Loucy (cell line): ENCODE results near the gene ZNF263.

Experiments used
- H2AFZ ChIP-seq: fragments of 200-600 bp; sonication (generic); 2 replicates; pipeline ENCODE4 v1.6.0; 2016; ENCODE audit warnings: antibody characterized with exemption, mild to moderate bottlenecking, low read length, moderate library complexity
- H3F3A ChIP-seq: fragments of 200-600 bp; 2 replicates; pipeline ENCODE4 v1.6.0; 2016; ENCODE audit warnings: antibody characterized with exemption, low read depth, mild to moderate bottlenecking
- H3K27me3 ChIP-seq: fragments of 200-600 bp; sonication (generic); 2 replicates; pipeline ENCODE4 v1.6.1; 2014; ENCODE audit warnings: low read length, mild to moderate bottlenecking; ENCODE audit not compliant: insufficient read depth, poor library complexity, severe bottlenecking
- H3K36me3 ChIP-seq: fragments of 200-600 bp; sonication (generic); 2 replicates; pipeline ENCODE4 v1.6.1; 2016; ENCODE audit warnings: low read length; ENCODE audit not compliant: insufficient read depth
- H3K4me1 ChIP-seq: fragments of 200-600 bp; sonication (generic); 2 replicates; pipeline ENCODE4 v1.5.1; 2014; ENCODE audit warnings: low read length, mild to moderate bottlenecking; ENCODE audit not compliant: insufficient read depth, poor library complexity, severe bottlenecking
- H3K4me2 ChIP-seq: fragments of 200-600 bp; sonication (generic); 2 replicates; pipeline ENCODE4 v1.6.0; 2014; ENCODE audit warnings: antibody characterized with exemption, low read length, low read depth, mild to moderate bottlenecking; ENCODE audit not compliant: poor library complexity, severe bottlenecking
- H3K4me3 ChIP-seq: fragments of 200-600 bp; sonication (generic); 2 replicates; pipeline ENCODE4 v1.5.1; 2014; ENCODE audit warnings: low read length, mild to moderate bottlenecking, mixed read lengths; ENCODE audit not compliant: poor library complexity, severe bottlenecking
- H3K79me2 ChIP-seq: fragments of 200-600 bp; sonication (generic); 2 replicates; pipeline ENCODE4 v1.6.1; 2014; ENCODE audit warnings: low read length; ENCODE audit not compliant: insufficient read depth
- H3K9ac ChIP-seq: fragments of 200-600 bp; sonication (generic); 2 replicates; pipeline ENCODE4 v1.6.0; 2014; ENCODE audit warnings: mild to moderate bottlenecking, low read depth, low read length, moderate library complexity; ENCODE audit not compliant: poor library complexity, severe bottlenecking
- H3K9me2 ChIP-seq: fragments of 200-600 bp; sonication (generic); replicated peaks from 2 replicates; pipeline ENCODE4 v1.6.1; 2016; ENCODE audit warnings: low read depth, low read length, mixed read lengths
- H3K9me3 ChIP-seq: fragments of 200-600 bp; sonication (generic); 2 replicates; pipeline ENCODE4 v1.6.1; 2014; ENCODE audit warnings: mild to moderate bottlenecking, antibody characterized with exemption, low read length, low read depth; ENCODE audit not compliant: insufficient read depth
- H4K20me1 ChIP-seq: fragments of 200-600 bp; sonication (generic); 2 replicates; pipeline ENCODE4 v1.6.0; 2014; ENCODE audit warnings: antibody characterized with exemption, low read length, mild to moderate bottlenecking; ENCODE audit not compliant: insufficient read depth, poor library complexity, severe bottlenecking
- CTCF ChIP-seq: fragments of 200-600 bp; sonication (generic); conservative IDR thresholded peaks from 2 replicates; pipeline ENCODE4 v1.5.1; 2014; ENCODE audit warnings: mild to moderate bottlenecking, antibody characterized with exemption, low read length
- EZH2phosphoT487 ChIP-seq: fragments of 200-600 bp; IDR thresholded peaks from 2 replicates; pipeline ENCODE4 v1.6.1; 2018; ENCODE audit warnings: antibody characterized with exemption, mild to moderate bottlenecking, moderate library complexity, borderline replicate concordance

The ZNF263 gene

GRCh38 chr16:3252967-3253366 lies 30.3 kb upstream of the ZNF263 start:
- no peak for TF ChIP-seq CTCF
- TF ChIP-seq EZH2phosphoT487, result no peak
- Histone ChIP-seq H3K4me1 (no peaks in the 10 kb centered on the region), H4K20me1 (no peaks in the 10 kb centered on the region), H3F3A (no peaks in the 10 kb centered on the region), H3K36me3 (no peaks in the 10 kb centered on the region), H3K79me2 (no peaks in the 10 kb centered on the region), H3K9me2 (no peaks in the 10 kb centered on the region), H3K9me3 (no peaks in the 10 kb centered on the region), H2AFZ (no peak overlapping the region), H3K9ac (no peak overlapping the region), H3K4me2 (no peak overlapping the region), H3K27me3 (no peaks in the 10 kb centered on the region), H3K4me3 (no peak overlapping the region)

DNA sequence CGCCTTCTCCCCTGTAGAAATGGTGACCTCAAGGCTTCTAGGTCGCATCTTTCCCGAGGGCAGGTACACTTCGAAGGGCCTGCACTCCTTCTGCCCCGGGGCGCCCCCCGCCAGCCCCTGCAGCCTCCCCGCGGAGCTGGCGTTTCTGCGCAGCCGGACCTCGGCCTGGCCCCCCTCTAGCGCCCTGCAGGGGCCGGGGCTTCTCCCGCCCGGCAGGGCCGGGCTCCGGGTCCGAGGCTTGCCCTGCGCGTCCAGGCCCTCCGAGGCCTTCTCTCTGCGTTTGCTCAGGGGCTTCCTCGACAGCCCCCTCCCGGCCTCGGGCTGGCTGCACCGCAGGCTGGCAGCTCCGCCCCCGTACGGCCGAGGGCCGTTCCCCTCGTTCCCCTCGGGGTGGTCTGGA lies 29.0 kb upstream of the ZNF263 start:
- TF ChIP-seq CTCF, result no peak
- Histone ChIP-seq H3F3A (no peaks in the 10 kb centered on the region), H3K27me3 (no peaks in the 10 kb centered on the region), H3K9me2 (no peaks in the 10 kb centered on the region), H2AFZ (no peak overlapping the region), H3K4me1 (no peaks in the 10 kb centered on the region), H3K9ac (no peak overlapping the region), H3K9me3 (no peaks in the 10 kb centered on the region), H3K36me3 (no peaks in the 10 kb centered on the region), H3K4me2 (no peak overlapping the region), H3K79me2 (no peaks in the 10 kb centered on the region), H3K4me3 (no peak overlapping the region), H4K20me1 (no peaks in the 10 kb centered on the region)

- no peak within 1 kb of the TSS for H2AFZ ChIP-seq
- H3K4me1 ChIP-seq, result no peaks in the 10 kb centered on the region
- no peaks in the 10 kb centered on the region for H3K9me3 ChIP-seq
- no peaks in the 10 kb centered on the region for H4K20me1 ChIP-seq
- no peak for TF ChIP-seq CTCF
- TF ChIP-seq EZH2phosphoT487, result no peak
- H3K27me3 ChIP-seq, result no peaks in the 10 kb centered on the region
- no peak within 1 kb of the TSS for H3K4me2 ChIP-seq
- no peak within 1 kb of the TSS for H3K9ac ChIP-seq
- H3F3A ChIP-seq, result no peaks in the 10 kb centered on the region
- no peaks in the 10 kb centered on the region for H3K36me3 ChIP-seq
- H3K9me2 ChIP-seq, result no peaks in the 10 kb centered on the region
- no peak within 1 kb of the TSS for H3K4me3 ChIP-seq
- H3K79me2 ChIP-seq, result no peaks in the 10 kb centered on the region
Observed at GRCh38 chr16:3256146-3256865, 27.0 kb upstream of the ZNF263 start, which contains the start of gene MEFV. Gene MEFV, minus strand, starts transcription at chr16:3256633. Its CDS starts 46 bp downstream, at chr16:3256587.
